HG03103 (cell line): ENCODE measurements around the gene MEI4.

ENCODE experiments used
- ATAC-seq: cut with Tn5 transposase; IDR thresholded peaks from one replicate; pipeline ENCODE4 v1.9.1; 2021; ENCODE audit warnings: low read depth; ENCODE audit not compliant: unreplicated experiment

MEI4 gene

GRCh38 chr6:77926198-77926751, 273.4 kb downstream of the MEI4 start:
- ATAC-seq, result no peak

- ATAC-seq, result no peak
Observed at GRCh38 chr6:77930382-77930781, 277.5 kb downstream of the MEI4 start.

GRCh38 chr6:77930952-77931351, 278.1 kb downstream of the MEI4 start:
- no peak for ATAC-seq

GRCh38 chr6:77962070-77962469, 309.2 kb downstream of the MEI4 start:
- no peak for ATAC-seq

- ATAC-seq, result no peak
Observed at GRCh38 chr6:77965449-77965848, 312.6 kb downstream of the MEI4 start.

GRCh38 chr6:77972334-77972733, 319.5 kb downstream of the MEI4 start:
- no peak for ATAC-seq
